ENCODE results near the gene LRRN3.

The LRRN3 gene

GRCh38 chr7:111107579-111107978 lies 16.7 kb downstream of the LRRN3 start:
- FAIRE-seq: no peak

DNA sequence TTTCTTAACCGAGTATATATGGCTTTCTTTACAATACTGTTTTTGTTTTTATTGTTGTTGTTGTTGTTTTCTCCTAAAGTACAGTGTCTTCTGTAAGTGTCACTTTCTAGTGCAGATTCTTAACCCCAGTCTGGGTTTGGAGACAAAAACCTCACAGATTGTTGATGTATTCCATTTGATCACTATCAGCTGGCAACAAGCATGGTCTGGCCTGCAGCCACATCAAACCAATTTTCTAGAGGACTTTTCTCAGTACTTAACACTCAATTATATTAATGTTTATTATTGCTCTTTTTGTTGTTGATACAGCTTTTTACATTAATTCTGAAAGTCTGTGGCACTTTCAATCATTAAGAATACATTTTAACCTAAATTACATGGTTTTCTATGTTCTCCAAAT lies 17.1 kb downstream of the LRRN3 start:
- no peak for FAIRE-seq

GRCh38 chr7:111108496-111108895 lies 17.6 kb downstream of the LRRN3 start:
- FAIRE-seq: peak; percentile 76

DNA sequence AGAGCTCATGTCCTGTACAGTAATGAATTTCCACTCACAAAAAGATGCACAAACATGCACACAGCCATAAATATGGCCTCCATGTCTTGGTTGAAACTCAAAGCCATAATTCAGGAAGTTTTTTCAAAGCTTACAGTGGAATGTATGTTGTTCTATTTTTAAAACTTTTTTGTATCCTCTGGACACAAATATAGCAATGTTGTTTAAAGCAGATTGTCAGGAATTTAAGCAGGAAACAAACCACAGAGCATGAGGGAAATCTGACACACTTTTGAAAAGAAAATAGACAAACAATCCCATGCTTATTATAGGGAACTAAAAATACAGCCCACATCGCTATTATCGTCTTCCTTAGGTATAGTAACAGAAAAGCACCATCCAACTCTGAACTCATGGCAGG lies 21.5 kb downstream of the LRRN3 start:
- no peak for FAIRE-seq

GRCh38 chr7:111113263-111114017 lies 22.5 kb downstream of the LRRN3 start:
- FAIRE-seq: no peak

DNA sequence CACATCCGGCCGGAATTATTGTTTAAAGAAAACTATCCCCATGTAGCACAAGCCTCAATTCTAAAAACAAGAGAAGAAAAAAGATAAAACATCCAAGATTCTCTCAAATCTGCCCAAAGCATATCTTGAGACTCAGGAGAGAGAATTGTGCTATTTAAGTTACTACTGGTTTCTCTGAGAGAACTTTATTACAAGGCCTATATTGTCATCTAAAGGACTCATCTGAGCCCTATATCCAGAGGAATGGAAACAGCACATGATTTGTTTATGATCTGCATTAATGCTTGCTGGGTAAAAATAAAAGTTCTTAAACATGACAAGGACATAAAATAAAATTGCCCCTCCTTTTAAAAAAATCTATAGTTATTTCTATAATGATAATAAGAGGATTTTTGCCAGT lies 25.0 kb downstream of the LRRN3 start:
- no peak for FAIRE-seq

- no peak for FAIRE-seq
These were observed 36.1 kb downstream of the LRRN3 start for GRCh38 chr7:111126987-111127386.

- FAIRE-seq: no peak
These were observed 38.5 kb downstream of the LRRN3 start for GRCh38 chr7:111129435-111129834.

DNA sequence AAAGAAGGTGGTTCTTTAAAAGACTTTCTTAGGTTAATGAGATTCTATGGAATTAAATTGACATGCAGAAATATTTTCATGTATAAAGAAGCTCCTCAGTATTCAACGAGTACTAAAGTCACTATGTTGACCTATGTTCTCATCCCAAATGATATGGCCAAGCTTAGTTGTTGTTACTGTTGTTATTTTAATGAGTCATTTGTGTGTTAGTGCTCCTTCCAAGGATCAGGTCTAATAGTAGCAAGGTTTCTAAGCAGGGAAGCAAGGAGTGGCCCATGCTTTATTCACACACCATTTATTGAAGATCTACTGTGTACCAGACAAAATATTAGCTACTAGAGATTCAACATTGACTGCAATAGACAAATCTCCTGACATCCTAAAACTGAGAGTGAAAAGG lies 41.9 kb downstream of the LRRN3 start:
- no peak for FAIRE-seq

GRCh38 chr7:111137296-111138192 lies 46.6 kb downstream of the LRRN3 start:
- FAIRE-seq: peak; percentile 46

DNA sequence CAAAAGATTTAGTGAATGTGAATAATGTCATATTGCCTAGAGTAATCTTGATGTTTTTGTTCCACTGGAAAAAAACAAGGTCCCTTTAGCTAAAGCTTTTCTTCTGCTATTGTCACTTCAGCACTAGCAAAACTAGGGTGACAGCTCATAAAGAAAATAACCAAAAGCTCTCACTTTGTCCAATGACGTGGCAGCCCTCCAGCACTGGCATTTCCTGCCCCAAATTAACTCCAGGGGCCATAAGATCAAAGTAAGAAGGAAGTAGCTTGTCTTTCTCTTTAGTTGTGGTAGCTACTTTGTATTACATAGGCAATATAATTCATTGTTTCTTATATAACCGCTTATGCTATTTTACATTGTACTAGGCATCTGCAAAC lies 47.3 kb downstream of the LRRN3 start:
- no peak for FAIRE-seq

GRCh38 chr7:111138586-111138985 lies 47.7 kb downstream of the LRRN3 start:
- FAIRE-seq: no peak

DNA sequence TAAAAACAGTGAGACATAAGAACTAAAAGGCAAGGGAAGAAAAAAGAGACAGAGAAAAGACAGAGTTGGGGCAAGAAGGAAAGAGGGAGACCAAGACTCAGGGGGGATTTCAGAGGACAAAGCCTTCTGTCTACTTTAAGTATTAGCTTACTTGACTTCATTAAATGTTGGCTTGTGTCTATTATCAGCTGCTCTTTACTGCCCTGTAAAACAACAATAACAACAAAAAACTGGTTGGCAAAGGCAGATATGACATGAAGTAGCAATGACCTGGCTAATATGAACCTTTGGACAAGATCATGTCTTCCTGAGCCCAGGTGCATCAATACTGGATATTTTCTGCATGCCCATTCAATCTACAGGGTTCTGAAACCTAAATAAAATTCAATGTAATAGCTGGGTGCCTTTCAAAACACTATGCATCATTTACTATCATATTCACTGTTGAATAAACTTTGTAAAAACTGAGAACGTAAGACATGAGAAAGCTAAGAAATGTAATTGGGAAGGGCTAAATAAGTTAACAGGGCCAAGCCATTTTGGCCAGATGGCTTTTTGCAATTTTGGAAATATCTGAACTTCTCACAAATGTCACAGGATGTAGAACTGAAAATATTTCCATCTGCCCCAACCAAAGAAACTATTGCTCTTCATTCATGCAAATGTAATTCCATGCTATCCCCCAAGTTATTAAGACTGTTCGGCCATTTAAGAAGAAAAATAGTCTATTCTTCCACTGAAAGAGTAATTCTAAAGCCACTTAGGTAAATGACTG lies 49.4 kb downstream of the LRRN3 start:
- no peak for FAIRE-seq

DNA sequence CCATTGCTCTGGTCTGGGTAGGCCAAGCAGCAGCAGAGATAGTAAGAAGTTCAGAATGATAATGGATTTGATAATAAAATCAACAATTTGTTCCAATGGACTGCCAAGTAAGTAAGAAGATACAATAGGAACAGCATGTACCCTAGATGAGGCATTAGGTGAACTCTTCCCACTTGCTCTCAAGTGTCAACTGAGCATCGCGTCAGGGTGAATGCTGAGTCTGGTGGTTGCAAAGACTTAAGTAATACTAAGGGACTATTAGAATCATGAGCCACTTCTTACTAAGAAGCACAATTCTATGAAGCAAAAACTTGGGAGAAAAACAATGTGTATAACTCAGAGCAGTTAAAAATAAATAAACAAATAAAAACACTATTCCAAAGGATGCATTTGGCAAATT lies 54.5 kb downstream of the LRRN3 start:
- FAIRE-seq: no peak

DNA sequence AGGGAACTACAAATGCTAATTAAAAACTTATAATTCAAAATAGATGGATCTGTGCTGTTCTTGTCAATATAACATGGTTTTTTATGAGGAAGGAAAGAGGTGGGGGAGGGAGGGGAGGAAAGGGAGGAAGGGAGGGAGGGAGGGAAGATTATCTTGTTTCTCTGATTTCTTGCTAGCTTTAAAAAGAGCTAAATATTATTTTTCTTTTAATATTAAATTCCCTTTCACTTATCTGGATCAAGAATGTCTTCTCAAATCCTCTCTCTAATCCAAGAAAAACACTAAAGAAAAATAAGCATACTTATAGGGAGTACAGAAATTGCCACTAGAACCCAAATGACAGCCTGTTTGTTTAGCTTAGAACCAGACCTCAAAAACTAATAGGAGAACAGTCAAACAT lies 55.2 kb downstream of the LRRN3 start:
- FAIRE-seq: no peak

DNA sequence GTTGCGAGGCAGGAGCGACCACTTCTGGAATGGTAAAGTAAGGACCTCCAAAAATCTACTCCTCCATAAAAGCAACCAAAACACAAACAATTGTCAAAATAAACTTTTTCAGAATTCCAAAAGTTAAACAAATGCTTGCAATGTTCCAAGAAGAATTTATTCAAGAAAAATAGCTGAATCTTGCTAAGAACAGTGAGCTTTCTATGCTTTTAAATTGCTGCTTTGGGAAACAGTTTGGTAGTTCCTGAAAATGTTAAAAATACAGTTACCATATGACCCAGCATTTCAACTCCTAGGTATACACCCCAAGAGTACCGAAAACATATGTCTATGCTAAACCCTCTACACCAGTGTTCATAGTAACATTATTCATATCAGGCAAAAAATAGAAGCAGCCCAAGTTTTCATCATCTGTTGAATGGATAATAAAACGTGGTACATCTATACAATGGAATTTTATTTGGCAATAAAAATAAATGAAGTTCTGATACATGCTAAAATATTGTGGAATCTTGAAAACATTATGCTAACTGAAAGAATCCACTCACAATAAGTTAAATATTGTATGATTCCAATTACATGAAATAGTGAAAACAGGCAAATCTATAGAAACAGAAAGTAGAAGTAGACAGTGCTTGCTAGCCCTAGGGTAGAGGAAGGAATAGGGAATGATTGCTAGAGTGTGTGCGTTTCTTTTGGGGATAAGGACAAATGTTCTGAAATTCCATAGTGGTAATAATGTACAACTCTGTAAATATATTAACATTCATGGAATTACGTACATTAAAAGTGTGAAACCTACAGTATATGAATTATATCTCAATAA lies 57.0 kb downstream of the LRRN3 start:
- no peak for FAIRE-seq

- FAIRE-seq: no peak
These were observed 59.8 kb downstream of the LRRN3 start for GRCh38 chr7:111150709-111151108.

DNA sequence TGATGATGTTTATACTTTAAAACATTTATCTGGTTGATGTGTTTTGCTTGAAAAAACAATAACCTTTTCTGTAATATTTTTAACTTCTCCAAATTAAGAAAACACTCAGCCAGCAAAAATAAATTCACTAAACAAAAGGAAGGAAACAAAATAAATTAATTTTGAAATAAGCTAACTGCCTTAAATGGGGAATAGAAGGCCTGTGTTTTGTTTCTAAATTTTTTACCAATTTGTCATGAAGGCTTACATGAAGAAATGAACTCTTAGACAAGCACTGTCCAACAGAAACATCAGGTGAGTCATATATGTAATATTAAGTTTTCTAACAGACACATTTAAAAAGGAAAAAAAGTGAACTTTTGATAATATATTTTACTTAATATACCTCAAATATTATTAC lies 68.5 kb downstream of the LRRN3 start:
- FAIRE-seq: peak; percentile 54

DNA sequence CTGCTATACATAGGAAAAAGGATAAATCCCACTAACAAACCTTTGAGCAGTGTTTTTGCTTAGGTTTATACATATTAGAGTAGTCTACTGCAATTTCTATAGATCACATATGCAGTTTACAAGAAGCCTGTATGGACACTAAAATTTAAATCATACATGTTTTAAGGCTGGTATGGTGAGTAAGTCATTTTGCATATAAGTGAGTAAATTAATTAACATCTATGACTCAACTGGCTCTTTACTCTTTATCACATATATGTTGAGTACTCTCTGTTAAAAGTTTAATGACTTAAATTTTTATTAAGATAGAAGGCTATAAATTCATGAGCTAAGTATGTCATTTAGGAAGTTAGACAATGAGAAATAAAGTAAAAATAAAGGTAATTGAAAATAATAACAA lies 69.4 kb downstream of the LRRN3 start:
- no peak for FAIRE-seq

DNA sequence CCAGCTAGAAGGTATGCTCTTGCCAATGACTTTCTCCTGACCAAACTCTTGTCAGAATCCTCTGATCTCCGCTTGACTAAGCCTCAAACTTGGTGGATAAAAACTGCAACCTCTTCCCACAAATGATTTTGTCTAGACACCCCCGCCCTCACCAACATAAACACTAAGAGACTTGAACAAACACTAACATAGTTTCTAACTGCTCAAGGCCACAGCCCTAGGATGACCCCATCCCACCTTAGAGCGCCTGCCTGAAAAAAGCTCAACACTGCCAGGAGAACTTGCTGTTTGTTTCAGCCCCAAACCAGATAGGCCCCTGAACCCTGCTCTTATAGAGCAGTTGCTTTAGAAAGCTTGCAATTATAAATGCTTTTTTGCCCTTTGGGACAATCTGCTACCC lies 71.8 kb downstream of the LRRN3 start:
- no peak for FAIRE-seq

GRCh38 chr7:111164442-111164841 lies 73.5 kb downstream of the LRRN3 start:
- no peak for FAIRE-seq

GRCh38 chr7:111168182-111168581 lies 77.3 kb downstream of the LRRN3 start:
- no peak for FAIRE-seq
